ENCODE data around the gene PCYOX1L.

PCYOX1L gene

DNA sequence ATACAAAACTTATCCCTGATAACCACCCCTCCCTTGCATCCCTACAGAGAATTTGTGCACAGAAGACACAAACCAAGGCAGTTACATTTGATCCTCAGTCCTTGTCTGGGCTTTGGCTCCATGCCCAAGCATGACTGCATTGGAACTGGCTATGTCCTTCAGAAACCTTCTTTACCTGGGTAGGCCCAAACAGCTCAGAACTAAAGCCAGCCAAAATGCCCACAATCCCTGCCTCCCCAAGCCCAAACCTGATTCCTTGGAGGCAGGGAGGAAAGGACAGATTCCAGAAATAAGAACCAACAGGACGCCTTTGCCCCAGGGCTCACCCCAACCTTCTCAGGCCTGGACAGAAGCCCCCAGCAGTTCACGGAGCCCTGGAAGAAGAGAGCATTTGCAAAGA is 13.0 kb downstream of the PCYOX1L start:
- peak in 1 of 2 experiments; percentile 6 for DNase-seq

DNA sequence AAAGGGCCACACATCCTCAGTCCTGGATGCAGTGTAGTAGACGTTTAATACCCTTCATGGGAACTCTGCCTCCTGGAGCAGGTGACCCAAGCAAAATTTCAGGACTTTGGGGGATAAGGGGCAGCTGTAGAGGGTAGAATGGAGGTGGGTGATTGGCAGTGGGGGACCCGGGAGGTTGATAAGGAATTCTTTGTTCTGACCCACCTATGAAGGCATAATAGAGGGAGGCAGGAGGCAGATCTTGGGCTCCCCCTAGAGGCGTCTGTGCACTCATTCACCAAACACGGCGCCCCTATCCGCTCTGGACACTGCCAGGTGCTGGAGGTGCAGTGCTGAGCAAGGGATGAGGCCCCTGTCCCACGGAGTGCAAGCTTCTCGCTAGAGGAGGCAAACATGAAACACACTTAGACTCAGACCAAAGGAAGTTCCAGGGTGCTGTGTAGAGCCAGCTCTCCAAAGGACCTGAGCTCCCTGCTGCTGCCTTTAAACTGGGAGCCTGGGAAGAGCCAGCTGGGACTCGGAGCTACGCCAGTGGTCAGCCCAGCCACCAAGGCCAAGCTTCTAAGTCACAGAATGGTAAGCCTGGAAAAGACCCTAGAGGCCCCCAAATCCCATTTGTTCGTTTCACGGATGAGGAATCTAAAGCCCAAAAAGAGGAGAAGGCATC is 13.6 kb downstream of the PCYOX1L start:
- peak; percentile 28 to 63 for DNase-seq

DNA sequence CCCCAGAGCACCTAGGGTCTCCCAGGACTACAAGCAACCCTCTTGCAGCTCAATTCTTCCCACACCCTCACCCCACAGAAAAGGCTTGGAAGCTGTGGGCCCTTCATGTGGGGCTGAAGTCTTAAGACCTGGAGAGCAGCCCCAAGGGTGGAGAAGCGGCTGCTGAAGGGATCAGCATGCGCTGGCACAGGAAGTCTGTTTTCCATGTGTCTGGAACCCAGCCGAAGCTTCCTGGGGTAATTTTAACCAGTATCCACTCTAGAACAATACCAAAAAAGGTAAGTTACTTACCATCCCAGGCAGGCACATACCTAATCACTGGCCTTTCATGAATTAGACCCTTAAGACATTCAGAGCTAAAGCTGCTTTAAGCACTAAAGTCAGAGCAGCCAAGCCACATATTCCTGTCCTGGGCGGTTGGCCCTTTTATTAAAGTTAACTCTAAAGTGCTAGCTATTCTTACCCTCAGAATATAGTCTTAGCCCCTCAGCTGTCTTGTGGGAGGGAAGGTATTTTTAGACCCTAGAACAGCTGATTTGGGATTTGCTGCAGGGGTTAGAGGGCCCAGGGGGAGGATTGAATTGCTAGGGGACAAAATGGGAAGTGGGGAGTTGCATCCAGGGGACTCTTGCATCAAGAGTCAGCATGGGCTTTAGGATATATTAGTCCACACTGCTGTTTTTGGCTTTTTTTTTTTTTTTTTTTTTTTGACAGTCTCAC is 14.4 kb downstream of the PCYOX1L start:
- no peak for DNase-seq

DNA sequence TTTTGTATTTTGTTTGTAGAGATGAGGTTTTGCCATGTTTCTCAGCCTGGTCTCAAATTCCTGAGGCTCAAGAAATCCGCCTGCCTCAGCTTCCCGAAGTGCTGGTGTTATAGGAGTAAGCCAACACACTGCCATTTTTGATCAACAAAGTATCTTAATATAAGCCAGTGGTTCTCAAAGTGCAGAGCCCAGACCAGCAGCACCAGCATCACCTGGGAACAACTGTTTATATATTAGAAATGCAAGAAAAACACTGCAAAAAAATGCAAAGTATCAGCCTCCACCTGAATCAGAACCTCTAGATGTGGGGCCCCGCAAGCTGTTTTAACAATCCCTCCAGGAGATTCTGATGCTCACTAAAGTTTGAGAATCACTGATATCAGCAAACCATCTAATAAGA is 15.1 kb downstream of the PCYOX1L start:
- DNase-seq, result no peak

DNA sequence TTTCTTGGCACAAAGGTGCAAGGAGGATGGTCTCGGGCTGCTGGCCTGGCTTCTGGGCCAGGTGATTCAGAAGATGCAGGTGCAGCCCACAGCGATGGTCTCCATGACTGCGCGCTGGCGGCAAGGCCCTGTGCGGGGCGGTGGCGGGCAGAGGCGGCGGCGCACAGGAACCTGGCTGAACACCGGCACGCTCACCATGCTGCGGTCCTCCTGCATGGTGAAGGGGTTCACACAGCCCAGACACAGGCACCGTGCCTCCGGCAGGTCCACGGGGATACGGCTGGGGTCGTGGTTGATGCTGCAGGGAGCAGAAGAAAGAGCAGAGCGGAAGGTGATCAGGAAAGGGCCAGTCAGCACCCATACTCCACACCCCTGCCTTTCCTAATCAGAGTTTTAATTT is 16.5 kb downstream of the PCYOX1L start:
- no peak for DNase-seq

DNA sequence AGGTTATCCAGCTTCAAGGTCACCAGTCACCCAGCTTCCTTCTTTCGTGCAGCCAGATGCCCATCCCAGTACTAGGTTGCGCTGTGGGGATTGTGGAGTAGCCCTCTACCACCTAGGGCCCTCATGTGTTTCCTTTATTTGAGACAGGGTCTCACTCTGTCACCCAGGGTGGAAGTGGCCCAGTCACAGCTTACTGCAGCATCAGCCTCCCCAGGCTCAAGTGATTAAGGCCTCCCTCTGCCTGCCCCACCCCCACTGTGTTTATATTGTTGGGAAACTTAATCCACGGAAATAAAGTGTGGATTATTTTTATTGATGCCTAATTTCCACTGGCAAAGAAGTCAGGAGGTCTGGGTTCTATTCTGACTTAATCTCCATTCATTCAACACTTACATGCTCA is 17.0 kb downstream of the PCYOX1L start:
- no peak for DNase-seq

DNA sequence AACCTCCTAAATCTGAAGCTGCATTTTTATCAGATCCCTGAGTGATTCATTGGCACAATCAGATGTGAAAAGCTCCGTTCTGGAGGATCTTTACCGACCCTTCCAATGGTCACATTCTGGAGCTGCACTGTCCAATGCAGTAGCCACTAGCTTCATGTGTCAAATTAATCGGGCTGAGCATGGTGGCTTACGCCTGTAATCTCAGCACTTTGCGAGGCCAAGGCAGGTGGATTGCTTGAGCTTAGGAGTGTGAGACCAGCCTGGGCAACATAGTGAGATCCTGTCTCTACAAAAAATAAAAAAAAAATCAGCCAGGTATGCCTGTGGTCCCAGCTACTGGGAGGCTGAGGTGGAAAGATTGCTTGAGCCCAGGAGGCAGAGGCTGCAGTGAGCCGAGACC is 17.6 kb downstream of the PCYOX1L start:
- no peak for DNase-seq

DNA sequence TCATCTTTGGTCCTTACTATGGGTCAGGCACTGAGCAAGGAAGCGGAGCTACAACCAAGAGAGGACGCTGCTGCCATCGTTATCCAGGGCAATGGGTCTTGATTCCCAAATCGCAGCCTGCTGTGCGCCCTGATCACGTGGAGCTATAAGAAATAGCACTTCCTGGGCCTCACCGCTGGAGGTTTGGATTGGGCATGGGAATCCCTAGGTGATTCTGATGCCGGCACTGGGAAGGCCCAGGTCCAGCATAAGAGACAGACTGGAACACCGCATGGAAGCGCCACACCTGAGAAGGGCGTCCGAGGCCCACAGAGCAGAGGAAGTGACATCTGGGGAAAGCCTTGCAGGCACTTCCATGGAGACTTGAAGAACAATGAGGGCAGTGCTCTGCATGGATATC is 18.3 kb downstream of the PCYOX1L start:
- DNase-seq, result no peak

DNA sequence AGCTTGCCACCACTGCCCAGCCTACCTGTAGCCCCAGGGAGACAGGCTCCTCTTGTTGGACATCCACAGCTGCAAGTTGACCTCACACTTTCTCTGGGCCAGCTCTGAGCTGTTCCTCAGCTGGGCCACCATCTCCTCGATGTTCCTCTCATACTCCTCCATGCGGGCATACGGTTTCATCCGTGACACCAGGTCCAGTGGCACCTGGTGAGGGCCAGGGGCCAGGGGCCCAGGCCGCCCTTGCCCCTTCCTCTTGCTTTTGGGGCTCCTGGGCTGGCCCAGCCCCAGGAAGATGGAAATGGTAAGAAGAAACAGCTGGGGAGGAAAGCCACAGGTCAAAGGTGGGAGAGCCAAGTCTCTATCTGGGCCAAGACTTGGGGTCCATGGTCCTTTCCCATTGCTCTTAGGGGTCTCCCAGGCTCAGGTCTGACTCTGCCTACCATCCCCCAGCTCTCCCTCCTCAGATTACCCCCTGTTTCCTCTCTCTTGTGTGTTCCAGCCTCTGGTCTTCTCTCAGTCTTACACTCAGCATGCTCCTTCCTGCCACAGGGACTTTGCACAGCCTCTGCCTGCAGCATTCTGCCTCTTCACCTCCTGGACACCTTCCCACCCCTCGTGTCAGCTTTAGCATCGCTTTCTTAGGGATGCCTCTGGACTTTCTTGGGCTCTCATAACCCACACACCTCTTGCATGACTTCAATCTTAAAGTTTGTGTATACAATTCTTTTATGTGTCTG is 19.0 kb downstream of the PCYOX1L start:
- DNase-seq, result no peak

DNA sequence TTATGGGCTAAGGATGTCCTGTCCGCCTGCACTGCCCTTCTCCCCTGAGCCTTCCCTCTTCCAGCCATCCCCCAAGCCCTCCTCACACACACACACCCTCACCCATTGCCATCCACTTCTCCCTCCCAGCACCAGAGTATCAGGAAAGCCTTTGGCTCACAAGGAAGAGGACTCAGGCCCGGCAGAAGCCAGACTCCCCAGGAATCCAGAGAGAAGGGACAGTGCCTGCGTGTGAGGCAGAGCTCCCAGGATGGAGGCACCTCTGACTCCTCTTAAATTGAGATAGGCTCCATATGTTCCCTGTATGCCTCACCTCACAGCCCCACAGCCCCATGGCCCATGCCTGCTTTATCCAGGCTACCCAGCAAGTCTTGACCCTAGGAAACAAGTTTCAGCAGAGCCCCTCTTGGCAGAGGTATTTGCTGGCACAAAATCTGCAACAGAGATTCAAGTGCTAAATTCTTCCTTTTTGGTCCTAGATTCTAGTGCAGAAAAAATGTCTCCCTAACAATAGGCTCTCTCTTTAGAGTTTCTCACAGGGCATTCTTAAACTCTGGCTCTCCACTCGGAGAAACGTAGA is 20.5 kb downstream of the PCYOX1L start:
- DNase-seq, result no peak

DNA sequence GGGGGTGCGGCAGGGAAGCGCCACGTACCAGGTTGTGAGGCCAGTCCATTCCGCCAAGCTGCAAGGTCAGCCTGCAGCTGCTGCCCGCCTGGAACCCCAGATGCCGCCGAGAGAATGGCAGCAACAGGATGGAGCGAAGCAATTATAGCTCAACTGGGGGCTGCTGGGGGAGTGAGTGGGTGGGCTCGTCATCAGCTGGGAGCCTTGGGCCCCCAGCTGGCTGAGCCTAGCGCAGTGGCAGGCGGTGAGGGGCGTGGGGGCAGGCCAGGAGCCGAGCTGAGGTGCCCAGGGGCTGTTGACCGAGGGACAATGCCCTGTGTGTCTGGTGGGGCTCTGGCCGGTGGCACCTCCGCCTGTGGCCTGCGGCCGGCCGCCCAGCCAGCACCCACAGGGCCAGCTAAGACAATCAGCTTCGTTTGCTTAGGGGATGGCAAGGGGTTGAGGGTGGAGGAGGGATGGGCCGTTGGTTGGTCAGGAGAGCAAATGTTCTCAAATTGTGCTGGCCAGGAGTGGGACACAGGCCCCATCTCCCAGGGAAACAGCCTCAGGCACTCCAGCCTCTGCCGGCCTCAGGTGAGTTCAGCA is 21.4 kb downstream of the PCYOX1L start, which contains the start of gene IL17B:
TSS of gene IL17B (minus strand) at position 116 of the 585 bp plus-strand sequence. CDS start at position 49, 67 bp downstream.
- DNase-seq, result no peak

DNA sequence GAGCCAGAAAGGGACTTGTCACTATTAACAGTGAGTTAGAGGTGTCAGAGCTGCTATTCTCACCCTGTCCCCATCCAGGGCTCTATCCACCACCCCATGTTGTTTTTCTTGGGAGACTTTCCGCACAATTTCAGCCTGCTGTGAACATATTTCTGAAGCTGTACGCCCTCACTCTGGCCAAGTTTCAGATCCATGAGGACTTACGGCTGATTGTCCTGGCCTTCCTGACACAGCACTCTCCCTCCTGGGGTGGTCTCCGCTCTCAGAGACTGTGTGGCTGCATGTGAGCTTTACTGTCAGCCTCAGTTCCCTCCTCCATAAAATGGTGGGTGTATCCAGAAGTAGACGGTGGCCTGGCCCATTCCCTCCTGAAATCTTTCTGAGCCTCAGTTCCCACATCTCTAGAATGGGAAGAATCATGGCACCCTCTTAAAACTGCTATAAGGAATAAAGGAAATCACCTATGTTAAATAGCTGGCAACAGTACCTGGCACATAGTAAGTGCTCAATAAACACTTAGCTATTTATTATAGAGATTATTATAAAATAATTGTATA is 22.1 kb downstream of the PCYOX1L start:
- DNase-seq, result no peak

DNA sequence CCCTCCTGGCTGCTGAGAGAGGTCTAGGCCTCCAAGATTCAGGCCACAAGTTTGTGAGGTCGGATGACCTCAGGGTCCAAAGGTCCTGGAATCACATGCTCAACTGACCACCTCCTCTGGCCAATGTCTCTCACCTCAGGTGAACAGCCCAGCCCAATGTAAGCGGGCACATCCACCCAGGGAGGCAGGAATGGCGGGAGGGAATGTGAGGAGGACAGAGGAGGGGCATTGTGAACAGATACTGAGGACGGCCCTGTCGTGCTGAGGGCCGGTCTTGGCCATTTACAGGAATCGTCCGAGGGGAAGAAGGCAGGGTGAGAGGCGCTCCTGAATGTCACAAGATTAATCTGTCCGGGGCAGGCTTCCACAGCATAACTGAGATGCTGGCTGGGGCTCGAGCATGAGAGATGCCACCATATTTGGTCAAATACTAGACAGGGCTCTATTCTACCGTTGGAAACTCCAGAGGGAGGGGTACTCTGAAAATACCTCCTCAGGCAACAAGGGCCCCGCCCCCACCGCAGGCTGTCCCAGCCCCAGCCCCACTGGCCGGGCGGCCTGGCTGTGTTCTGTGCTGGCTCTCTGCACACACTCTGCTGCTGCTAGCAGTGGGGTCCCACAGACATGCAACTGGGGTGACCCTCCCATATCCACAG is 22.7 kb downstream of the PCYOX1L start:
- DNase-seq, result no peak

DNA sequence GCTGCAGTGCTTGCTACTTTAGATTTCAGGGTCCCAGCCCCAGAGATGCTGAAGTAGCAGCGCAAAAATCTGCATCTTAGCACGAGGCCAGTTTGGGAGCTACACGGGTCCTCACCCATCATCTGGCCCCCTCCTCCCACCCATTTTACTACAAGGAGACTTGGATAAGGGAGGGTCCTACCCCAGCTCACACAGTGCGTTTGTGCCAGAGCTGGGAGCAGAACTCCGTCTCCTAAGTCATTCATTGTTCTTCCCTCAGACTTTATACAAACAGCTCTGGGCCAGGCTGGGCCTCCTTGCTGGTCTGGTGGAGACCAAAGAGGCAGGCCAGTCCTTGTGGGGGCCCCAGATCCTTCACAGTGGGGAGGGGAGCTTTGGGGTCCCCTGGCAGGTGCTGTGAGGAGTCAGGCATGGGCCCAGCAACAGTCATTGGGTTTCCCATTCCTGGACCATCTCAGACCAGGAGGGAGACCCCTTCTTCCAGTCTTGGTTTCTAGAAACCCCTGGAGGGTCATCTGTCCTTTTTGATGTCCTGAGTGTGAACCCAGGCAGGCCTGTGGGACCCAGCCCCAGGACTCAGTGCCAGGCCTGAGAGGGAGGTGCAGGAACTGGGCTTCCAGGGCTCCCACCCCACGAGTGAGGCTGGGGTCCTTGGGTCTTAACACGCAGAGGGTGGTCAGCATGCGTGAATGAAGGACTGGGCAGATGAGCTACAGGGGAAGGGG is 23.6 kb downstream of the PCYOX1L start:
- no peak for DNase-seq

DNA sequence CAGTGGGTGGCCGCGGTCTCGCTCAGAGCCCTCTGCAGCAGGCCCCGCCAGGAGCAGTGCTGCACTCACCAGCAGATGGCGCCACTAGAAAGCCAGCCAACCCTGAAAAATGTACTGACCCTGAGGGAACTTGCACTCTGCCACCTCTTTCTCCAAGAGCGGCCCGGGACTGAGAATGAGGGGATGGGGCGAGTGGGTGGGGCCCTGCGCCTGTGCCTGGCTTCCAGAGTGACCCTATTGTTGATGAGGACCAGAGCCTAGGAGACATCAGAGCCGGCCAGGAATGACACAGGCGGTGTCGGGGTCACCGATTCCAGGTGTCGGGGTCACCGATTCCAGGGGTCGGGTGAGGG is 24.1 kb downstream of the PCYOX1L start:
- DNase-seq, result no peak

DNA sequence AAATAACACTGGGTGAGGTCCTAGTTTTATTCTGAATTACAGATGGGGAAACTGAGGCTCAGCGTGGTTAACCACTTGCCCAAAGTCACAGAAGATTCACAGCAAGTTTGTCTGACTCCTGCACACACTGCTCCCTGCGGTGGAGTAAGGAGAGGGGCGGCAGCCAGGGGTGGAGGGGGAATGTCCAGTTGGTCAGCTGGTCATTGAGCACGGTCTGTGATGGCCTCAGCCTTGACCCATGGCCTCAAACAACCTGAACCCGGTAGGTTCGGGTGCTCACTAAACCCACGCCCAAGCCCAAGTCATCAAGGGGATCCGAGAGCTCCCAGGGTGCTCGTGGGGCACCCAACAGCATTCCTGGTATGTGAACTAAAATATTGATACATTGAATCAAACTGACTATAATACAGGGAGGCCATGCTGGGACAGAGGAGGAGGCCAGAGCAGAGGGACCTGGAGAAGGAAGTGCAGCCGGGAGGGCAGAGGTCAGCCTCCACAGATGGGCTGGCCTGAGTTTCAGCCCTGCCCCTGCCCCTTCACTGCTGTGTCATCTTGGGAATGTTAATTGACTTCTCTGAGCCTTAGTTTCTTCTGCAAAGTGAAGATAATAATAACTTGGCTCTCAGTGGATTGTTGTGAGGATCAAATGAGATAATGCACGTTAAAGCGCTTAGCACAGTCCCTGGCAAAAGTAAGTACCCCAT is 24.8 kb downstream of the PCYOX1L start:
- no peak for DNase-seq

DNA sequence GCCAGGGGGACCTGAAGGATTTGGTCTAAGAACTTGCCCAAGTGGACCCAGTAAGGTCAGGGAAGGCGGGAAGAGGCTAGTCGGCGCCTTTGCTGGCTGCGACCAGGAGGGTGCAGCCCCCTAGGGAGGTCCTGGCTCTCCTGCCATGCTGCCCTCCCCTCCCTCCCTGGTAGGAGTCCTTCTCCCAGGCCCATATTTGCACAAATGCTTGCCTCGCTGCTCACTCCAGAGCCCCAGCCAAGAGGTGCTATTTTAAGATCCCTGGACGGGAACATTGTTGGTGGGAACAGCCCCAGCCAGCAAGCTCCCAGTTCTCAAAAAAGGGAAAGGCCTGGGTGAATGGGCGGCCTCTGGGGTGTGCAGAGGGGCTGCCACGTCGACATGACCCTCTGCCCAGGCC is 25.6 kb downstream of the PCYOX1L start:
- DNase-seq, result no peak

DNA sequence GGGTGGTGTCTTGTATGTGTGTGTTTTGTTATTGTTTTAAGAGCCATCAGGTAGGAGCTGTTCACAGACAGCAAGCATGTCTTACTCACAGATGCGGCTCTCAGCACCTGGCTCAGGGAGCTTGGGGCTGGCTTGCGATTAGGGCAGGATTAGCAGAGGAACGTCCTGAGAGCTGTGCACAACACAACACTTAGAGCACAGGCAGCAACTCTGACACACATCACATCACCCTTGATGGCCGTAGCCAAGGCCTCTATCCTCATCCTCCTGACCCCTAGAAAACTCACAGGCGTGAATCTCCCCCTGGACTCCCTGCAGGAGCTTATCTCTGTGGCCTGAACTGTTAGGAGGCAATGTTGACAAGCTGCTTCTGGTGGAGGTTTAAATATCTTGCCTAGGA is 28.3 kb downstream of the PCYOX1L start:
- no peak for DNase-seq

DNA sequence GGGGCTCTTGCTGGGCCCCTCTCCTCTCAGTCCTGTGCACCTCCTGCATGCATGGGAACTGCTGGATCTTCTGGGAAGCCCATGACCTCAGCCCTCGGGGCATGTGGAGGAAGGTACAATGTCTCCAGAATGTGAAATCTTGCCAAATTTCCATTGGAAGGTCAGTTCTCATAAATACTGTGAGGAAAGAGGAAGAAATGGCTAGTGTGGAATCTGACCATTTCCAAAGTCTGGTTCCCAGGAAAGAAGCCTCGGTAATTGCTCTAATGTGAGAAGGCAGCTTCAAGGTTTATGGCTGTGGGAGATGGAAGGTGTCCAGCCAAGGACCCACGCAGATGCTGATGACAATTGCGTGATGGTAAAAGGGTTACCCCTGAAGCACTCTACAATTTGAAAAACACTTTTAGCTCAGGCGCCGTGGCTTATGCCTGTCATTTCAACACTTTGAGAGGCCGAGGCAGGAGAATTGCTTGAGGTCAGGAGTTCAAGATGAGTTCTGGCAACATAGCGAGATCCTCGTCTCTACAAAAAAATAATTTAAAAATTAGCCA is 29.3 kb downstream of the PCYOX1L start:
- DNase-seq, result no peak

DNA sequence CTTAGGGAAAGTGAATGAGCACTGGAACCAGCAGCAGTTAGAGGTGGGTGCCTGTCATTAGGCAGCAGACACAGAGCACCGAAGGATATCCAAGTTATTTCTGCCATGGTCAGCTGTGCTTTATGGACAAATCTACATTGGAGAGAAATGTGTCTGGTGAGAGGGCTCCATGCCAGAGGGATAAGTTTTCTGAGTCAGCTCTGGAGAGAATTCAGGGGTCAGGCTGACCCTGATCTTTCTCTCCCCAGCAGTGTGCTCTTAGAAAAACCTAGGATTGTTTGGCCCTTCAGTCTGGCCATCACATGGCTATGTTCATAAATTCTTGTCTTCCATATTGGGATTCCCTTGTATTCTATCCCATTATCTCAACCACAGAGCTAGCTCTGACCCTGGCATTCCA is 30.1 kb downstream of the PCYOX1L start:
- DNase-seq, result no peak

Data from NCI-H187 (cell line).